Mucosa of gallbladder (tissue), 1 donor: ENCODE data around the gene DCLRE1C. TPM values are rescaled to one million over a fixed set of nuclear protein-coding genes. Genes with fewer than 3 reads are reported as not detected.
"Not testable (repeated sequence)": the region's sequence is repeated elsewhere in the genome, so short reads cannot be mapped to it uniquely, and the experiment has no call there.

Source experiments
- DNase-seq: peaks from one replicate; pipeline ENCODE4 v3.0.0-alpha.2; 2020; ENCODE audit warnings: low spot score
- total RNA-seq: library from RNA; stranded (reverse); gene quantifications from one replicate; pipeline ENCODE4 v1.2.1, GENCODE V29; 2021
- donor health status: DM: no; HTN: no; CAD: no.

Gene DCLRE1C
- total RNA-seq, 1 donor from 2014 or later = 12.0 TPM

DNA sequence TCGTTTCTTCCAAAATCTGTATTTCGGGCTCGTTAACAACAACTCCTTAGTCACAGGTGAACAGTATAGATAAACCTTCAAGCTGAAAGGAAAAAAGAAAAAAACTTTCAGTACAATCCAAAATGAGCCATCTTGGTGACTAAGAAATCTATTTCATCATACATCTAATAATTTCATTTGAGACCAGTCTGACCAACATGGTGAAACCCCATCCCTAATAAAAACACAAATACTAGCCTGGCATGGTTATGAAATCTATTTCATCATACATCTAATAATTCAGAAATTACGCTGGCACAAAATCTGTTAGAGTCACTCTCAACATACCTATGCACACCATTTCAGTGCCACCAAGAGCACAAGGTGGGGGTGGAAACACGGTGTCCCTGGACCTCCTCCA is 8.8 kb downstream of the DCLRE1C start:
- no peak for DNase-seq

GRCh38 chr10:14942950-14943338 is 11.0 kb downstream of the DCLRE1C start:
- not testable (repeated sequence) for DNase-seq

- not testable (repeated sequence) for DNase-seq
Measured at GRCh38 chr10:14942147-14942949, 11.5 kb downstream of the DCLRE1C start.

DNA sequence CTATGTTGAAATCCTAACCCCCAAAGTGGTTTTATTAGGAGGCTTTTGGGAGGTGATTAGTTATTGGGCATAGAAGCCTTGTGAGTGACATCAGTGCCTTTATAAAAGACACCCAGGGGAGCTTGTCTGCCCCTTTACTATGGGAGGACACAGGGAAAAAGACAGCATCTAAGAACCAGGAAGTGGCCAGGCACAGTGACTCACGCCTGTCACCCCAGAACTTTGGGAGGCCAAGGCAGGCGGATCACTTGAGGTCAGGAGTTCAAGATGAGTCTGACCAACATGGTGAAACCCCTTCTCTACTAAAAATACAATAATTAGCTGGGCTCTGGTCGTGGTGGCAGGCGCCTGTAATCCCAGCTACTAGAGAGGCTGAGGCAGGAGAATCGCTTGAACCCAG is 14.9 kb downstream of the DCLRE1C start:
- not testable (repeated sequence) for DNase-seq

DNA sequence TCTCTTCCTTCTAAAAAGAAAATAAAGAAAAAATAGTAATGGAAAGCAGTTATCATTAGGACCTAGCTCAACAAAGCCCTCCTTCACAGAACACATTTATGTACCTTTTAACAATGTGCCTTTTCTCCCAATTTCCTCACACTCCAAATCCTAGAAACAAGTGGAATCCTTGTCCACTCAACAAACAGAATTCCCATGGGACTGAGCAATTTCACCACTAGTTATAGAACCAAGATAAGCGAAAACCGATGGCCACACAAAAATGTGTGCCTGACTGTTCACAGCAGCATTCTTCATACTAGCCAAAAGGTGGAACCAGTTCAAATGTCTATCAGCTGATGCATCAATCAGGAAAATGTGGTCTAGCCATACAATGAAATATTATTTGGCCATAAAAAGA is 17.3 kb downstream of the DCLRE1C start:
- DNase-seq = no peak

GRCh38 chr10:14930610-14931009 is 23.3 kb downstream of the DCLRE1C start:
- no peak for DNase-seq

DNA sequence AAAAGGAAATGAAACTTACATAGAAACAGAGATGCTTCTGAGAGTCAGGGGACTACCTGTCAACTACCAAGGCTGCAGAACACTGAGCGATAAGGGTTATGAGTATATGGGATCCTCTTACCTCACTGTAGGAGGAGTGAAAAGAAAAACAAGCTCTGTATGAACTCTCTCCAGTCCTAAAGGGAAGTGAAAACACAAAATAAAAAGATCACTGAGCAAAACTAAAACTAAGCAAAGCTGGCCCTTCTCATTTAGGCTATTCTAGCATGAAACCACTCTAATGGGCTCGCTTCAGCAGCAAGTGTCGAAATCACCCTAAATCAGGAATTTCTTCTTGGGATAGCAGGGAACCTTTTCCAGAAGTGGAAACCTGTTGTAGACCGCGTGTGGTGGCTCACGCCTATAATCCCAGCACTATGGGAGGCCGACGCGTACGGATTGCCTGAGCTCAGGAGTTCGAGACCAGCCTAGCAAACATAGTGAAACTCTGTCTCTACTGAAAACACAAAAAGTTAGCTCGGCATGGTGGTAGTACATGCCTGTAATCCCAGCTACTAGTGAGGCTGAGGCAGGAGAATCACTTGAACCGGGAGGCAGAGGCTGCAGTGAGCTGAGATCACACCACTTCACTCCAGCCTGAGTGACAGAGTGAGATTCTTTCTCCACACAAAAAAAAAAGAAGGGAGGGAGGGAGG is 27.0 kb downstream of the DCLRE1C start:
- DNase-seq = no peak

DNA sequence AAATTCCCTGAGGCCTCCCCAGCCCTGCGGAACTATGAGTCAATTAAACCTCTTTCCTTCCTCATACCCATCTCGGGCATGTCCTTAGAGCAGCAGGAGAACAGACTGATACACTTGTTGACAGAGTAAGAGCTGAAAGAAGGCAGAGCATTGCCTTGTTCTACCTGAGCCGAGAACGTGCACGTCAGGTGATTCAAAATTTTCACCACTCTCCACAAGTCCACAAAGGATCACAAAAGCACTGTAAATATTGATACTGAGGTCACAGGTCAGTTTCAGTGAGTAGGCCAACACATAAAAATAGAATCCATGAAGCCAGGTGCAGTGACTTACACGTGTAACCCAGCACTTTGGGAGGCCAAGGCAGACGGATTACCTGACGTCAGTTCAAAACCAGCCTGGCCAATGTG is 27.8 kb downstream of the DCLRE1C start:
- DNase-seq = no peak

DNA sequence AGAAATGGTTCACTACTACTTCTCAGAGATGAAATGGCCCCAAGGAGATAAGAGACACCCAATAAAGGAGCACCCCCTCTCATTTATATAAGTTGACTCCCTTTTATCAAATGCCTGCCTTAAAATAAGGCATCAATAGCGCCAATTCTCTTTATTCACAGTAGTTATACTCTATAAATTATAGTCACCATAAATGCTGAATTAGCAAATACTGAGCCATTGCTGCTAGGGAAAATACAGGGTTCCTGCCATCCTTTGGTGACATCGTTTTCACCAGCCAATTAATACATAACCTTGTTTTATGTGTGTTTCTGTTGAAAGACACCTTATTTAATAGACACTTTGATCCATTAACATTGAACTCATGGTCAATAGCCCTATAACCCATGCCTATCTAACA is 28.6 kb downstream of the DCLRE1C start:
- DNase-seq = no peak

GRCh38 chr10:14924013-14924412 is 29.9 kb downstream of the DCLRE1C start:
- DNase-seq = no peak

DNA sequence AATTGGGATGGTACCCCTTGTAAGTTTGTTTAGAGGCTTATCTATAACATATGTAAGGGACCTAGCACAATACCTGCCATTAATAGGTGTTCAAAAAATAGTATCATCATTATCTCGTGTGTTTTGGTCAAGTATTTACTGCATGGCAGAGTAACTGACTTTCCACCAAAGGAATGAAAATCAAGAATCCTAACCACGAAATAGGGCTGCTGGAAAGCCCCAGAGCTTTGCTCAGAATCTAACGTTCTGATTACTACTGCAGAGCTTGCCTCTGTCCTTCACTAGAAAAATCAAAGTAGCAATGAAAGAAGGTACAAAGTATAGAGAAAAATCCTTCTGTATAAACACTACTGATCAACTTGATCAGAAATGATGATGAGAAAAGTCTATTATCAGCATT is 34.9 kb downstream of the DCLRE1C start:
- DNase-seq = no peak

DNA sequence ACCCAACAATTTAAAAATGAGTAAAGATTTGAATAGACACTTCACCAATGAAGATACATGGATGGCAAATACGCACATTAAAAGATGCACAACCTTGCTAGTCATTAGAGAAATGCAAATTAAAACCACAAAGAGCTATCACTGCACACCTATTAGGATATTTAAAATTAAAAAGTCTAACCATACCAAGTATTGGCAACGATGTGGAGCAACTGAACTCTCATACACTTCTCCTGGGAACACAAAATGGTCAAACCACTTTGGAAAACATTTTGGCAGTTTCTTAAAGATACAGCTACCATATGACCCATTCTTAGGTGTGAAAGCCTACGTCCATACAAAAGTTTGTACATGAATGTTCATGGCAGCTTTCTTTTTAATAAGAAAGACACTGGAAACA is 36.1 kb downstream of the DCLRE1C start:
- DNase-seq = no peak

DNA sequence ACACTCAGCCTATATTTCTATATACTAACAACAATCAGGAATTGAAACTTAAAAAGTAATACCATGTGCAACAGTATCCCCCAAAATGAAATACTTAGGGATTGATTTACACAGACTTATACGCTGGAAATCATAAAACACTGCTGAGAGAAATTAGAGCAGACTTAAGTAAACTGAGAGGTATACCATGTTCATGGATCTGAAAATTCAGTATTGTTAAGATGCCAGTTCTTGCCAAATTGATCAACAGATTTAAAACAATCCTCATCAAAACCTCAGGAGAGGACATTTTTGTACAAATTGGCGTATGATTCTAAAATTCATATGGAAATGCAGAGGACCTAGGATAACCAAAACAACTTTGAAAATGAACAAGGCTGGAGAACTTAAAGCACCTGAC is 37.3 kb downstream of the DCLRE1C start:
- DNase-seq = no peak

GRCh38 chr10:14911801-14912200 is 42.1 kb downstream of the DCLRE1C start:
- no peak for DNase-seq

DNA sequence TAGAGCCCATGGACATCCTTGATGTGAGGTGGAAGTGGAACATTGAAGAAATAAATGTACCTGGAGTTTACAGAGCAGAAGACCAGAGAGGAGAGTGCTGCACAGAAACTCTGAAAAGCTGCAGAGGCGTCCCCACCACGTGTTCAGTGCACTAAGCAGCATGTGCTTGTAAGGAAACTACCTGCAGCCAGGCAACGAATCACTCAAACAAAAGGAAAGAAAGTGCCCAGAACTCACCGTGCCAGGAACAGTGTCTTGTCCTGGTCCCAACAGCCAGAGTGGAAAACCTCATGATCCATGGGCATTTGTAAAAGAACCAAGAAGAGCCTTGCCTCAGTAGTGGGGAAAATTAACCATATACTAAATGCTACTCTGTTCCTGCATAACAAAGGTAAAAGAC is 42.9 kb downstream of the DCLRE1C start:
- no peak for DNase-seq

GRCh38 chr10:14909101-14909500 is 44.8 kb downstream of the DCLRE1C start:
- DNase-seq = no peak

- not testable (repeated sequence) for DNase-seq
Measured at GRCh38 chr10:14907591-14907990, 46.3 kb downstream of the DCLRE1C start.

DNA sequence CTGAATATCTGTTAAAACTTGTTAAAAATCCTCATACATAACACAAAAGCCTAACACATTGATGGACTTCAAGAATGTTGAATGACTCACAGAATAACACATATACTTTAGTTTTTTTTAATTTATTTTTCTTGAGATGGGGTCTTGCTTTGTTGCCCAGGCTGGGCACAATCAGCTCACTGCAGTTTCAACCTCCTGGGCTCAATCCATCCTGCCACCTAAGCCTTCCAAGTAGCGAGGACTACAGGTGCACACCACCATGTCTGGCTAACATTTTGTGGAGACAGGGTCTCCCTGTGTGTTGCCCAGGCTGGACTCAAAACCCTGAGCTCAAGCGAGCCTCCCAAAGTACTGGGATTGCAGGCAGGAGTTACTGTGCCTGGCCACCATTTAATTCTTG is 47.1 kb downstream of the DCLRE1C start:
- no peak for DNase-seq

GRCh38 chr10:14905890-14906289 is 48.0 kb downstream of the DCLRE1C start:
- no peak for DNase-seq

DNA sequence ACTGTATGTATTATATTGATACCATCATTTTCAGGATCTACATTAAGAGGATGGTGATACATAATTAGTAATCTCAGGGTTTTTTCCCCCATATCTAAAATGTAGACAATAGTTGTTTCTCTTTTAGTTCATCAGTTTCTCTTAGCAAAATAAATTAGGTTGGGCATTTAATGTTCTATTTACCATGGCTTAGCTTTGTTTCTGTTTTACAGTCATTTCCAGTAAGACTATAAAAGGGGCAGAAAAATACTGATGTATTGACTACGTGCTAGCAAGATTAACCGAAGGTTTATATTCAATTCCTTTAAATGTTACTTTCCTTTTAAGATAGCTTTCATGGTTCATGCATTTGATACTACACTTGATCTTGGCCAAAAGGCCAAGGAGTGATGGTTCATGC is 49.0 kb downstream of the DCLRE1C start:
- DNase-seq = no peak

DNA sequence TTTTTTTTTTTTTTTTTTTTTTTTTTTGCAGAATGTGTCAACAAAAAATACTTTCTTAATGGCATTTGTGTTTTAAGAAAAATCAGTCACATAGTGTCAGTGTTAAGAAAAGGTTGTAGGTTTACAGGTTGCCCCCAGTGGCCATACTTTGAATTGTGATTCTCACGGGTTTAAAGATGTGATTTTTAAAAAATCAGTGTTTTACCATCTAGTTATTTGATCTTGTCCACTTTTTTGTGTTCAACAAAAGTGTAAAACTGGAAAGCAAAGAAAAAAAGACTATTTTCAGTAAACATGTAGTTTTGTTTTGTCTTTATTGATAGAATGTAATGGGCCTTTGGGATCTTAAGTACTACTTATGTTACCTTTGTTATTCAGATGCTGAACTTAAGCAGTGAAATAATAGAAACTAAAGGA is 49.6 kb downstream of the DCLRE1C start:
- no peak for DNase-seq

DNA sequence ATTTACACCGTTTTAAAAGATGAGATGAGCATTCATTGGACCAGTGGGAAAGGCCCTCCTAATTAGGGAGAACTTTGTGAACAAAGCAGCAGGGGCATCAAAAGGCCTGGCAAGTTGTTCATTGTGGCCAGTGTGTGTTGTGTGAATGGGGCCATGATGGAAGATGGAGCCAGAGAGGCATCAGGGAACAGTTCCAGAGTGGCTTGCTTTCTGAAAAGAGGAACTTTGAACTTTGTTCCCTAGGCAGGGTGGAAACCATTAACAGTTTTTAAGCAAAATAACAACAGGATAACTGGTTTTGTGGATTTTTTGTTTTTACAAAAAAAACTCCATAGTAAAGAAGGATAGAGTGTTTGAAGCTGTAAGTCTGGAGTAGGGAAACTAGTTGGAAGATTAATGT is 62.7 kb downstream of the DCLRE1C start:
- no peak for DNase-seq

DNA sequence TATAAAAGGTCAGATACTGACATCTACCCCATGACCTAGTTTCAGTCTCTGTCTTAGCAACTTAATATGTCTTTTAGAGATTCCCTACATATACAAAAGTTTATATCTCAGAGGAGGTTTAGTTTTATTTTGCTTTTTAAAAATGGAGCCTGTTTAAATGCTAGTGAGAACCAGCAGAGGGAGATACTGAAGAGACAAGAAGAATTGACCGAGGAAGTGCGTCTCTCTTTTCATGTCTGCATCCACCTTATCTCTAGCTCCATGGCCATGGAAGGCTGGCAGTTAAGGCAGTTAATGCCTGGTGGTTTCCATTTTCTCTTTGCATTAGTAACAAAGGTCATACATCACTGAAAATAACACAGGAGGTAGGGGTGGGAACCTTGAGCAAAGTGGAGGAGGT is 64.6 kb downstream of the DCLRE1C start:
- no peak for DNase-seq
